Gastroesophageal sphincter (tissue), 2 donors: Measurements from ENCODE around the gene PPFIA4.

Source experiments
- EP300 ChIP-seq: sonication (generic); formaldehyde crosslinking; IDR thresholded peaks from one replicate; pipeline ENCODE4 v1.6.1; 2017; ENCODE audit warnings: antibody characterized with exemption, mild to moderate bottlenecking
- POLR2A ChIP-seq, 2 donors: fragments of 450-650 bp; IDR thresholded peaks; one replicate each; pipeline ENCODE4 v1.6.1; 2017; ENCODE audit warnings: antibody characterized with exemption in 2 of 2, mild to moderate bottlenecking in 2 of 2, moderate library complexity in 1 of 2

GRCh38 chr1:203080456-203080855, 54.2 kb downstream of the PPFIA4 start:
- no peak for TF ChIP-seq POLR2A (IDR thresholded peaks at IDR 0.05)
- no peak for TF ChIP-seq EP300
